C4-2B (cell line): Measurements from ENCODE around the gene CUX1.

ENCODE experiments used
- CTCF ChIP-seq: fragments of 450-650 bp; conservative IDR thresholded peaks from 2 replicates; pipeline ENCODE4 v1.5.1; 2017; ENCODE audit warnings: mild to moderate bottlenecking
- ZFX ChIP-seq: fragments of 450-650 bp; IDR thresholded peaks from 2 replicates; pipeline ENCODE4 v1.6.1; 2017

GRCh38 chr7:102197599-102197998 lies 380.2 kb downstream of the CUX1 start:
- TF ChIP-seq CTCF = no peak
- no peak for TF ChIP-seq ZFX
